IMR-90 (cell line): ENCODE measurements around the gene ERG. TPM values are rescaled to one million over a fixed set of nuclear protein-coding genes. Genes with fewer than 3 reads are reported as not detected.

Experiments
- ATAC-seq: fragments of 200-7000 bp; cut with Tn5 transposase; 2 replicates; pipeline ENCODE4 v1.9.1; 2020; ENCODE audit warnings: low read depth, mild to moderate bottlenecking, moderate library complexity
- BruUV-seq: library from RNA; stranded (reverse); fragments of 400-500 nt; replicated peaks from 2 replicates; lab custom pipeline; 2021; lab: Mats Ljungman, UMichigan
- CTCF ChIA-PET: fragments of 300-600 bp; formaldehyde crosslinking; extraction: SDS; loops from one replicate; lab custom pipeline; 2021; ENCODE audit warnings: antibody characterized with exemption; lab: Yijun Ruan, JAX
- POLR2A ChIA-PET: fragments of 300-600 bp; sonication (Branson Sonifier 250); formaldehyde crosslinking; loops from one replicate; lab custom pipeline; 2022; ENCODE audit warnings: antibody characterized with exemption; ENCODE audit not compliant: unreplicated experiment; lab: Charles Lee
- DNase-seq: peaks from one replicate; pipeline ENCODE4 v3.0.0; 2013
- H2AFZ ChIP-seq: replicated peaks from 2 replicates; pipeline ENCODE3; 2013; ENCODE audit warnings: low read length, mild to moderate bottlenecking; ENCODE audit not compliant: poor library complexity
- H2AK5ac ChIP-seq: 2 replicates; pipeline ENCODE4 v1.6.1; 2013; ENCODE audit warnings: low read depth, low read length, inconsistent platforms
- H2AK9ac ChIP-seq: replicated peaks from 2 replicates; pipeline ENCODE3; 2013; ENCODE audit warnings: mild to moderate bottlenecking, low read depth, low read length, moderate library complexity; ENCODE audit not compliant: poor library complexity
- H2BK120ac ChIP-seq: 2 replicates; pipeline ENCODE4 v1.6.1; 2013; ENCODE audit warnings: low read depth, low read length, inconsistent platforms
- H2BK15ac ChIP-seq: 3 replicates; pipeline ENCODE4 v1.6.1; 2013; ENCODE audit warnings: low read depth, low read length, inconsistent platforms
- H2BK20ac ChIP-seq: 2 replicates; pipeline ENCODE4 v1.6.1; 2013; ENCODE audit warnings: low read depth, mild to moderate bottlenecking, inconsistent platforms, low read length, moderate library complexity
- H2BK5ac ChIP-seq: 2 replicates; pipeline ENCODE4 v1.6.1; 2013; ENCODE audit warnings: mild to moderate bottlenecking, low read depth, low read length, inconsistent platforms; ENCODE audit not compliant: poor library complexity, severe bottlenecking
- H3K14ac ChIP-seq: replicated peaks from 2 replicates; pipeline ENCODE4 v1.6.1; 2013; ENCODE audit warnings: low read depth, low read length, inconsistent platforms
- H3K18ac ChIP-seq: 2 replicates; pipeline ENCODE4 v1.6.1; 2013; ENCODE audit warnings: low read depth, low read length, control low read depth
- H3K23ac ChIP-seq: 2 replicates; pipeline ENCODE4 v1.6.1; 2013; ENCODE audit warnings: low read depth, low read length, inconsistent platforms
- H3K27ac ChIP-seq: 2 replicates; pipeline ENCODE4 v1.5.1; 2013; ENCODE audit warnings: mild to moderate bottlenecking, control low read depth, low read length; ENCODE audit not compliant: insufficient read depth
- H3K27me3 ChIP-seq: 2 replicates; pipeline ENCODE4 v1.6.1; 2013; ENCODE audit warnings: low read length; ENCODE audit not compliant: control insufficient read depth, insufficient read depth
- H3K36me3 ChIP-seq: 2 replicates; pipeline ENCODE4 v1.6.1; 2013; ENCODE audit warnings: low read length, mixed read lengths; ENCODE audit not compliant: control insufficient read depth, insufficient read depth
- H3K4ac ChIP-seq: 2 replicates; pipeline ENCODE4 v1.6.1; 2013; ENCODE audit warnings: low read depth, low read length, inconsistent platforms
- H3K4me1 ChIP-seq: 2 replicates; pipeline ENCODE4 v1.6.1; 2013; ENCODE audit warnings: low read length, mixed read lengths; ENCODE audit not compliant: control insufficient read depth, insufficient read depth
- H3K4me2 ChIP-seq: 2 replicates; pipeline ENCODE4 v1.6.1; 2013; ENCODE audit warnings: low read depth, mild to moderate bottlenecking, control low read depth, low read length, moderate library complexity
- H3K4me3 ChIP-seq: 2 replicates; pipeline ENCODE4 v1.5.1; 2013; ENCODE audit warnings: low read depth, mild to moderate bottlenecking, control low read depth, low read length, moderate library complexity; ENCODE audit not compliant: insufficient read depth
- H3K56ac ChIP-seq: 2 replicates; pipeline ENCODE4 v1.6.1; 2013; ENCODE audit warnings: low read length, inconsistent platforms; ENCODE audit not compliant: insufficient read depth; ENCODE audit errors: extremely low read depth
- H3K79me1 ChIP-seq, 2 experiments: 2 replicates each; pipeline ENCODE4 v1.6.1; 2013; ENCODE audit warnings: low read length in 2 of 2, inconsistent platforms in 1 of 2, low read depth in 1 of 2
- H3K9ac ChIP-seq: 2 replicates; pipeline ENCODE4 v1.6.1; 2013; ENCODE audit warnings: low read depth, low read length, control low read depth
- H3K9me1 ChIP-seq: 2 replicates; pipeline ENCODE4 v1.6.1; 2013; ENCODE audit warnings: low read length, inconsistent platforms; ENCODE audit not compliant: insufficient read depth
- H3K9me3 ChIP-seq: 2 replicates; pipeline ENCODE4 v1.6.1; 2013; ENCODE audit warnings: low read length; ENCODE audit not compliant: control insufficient read depth, insufficient read depth
- H4K20me1 ChIP-seq: 2 replicates; pipeline ENCODE4 v1.6.1; 2013; ENCODE audit warnings: low read length, inconsistent platforms; ENCODE audit not compliant: insufficient read depth
- H4K5ac ChIP-seq: 2 replicates; pipeline ENCODE4 v1.6.1; 2013; ENCODE audit warnings: mild to moderate bottlenecking, low read depth, low read length, control low read depth
- H4K8ac ChIP-seq, 2 experiments: 2 replicates each; pipeline ENCODE4 v1.6.1; 2013; ENCODE audit warnings: low read depth in 2 of 2, low read length in 2 of 2, control low read depth in 1 of 2, inconsistent platforms in 1 of 2
- H4K91ac ChIP-seq: 2 replicates; pipeline ENCODE4 v1.6.1; 2013; ENCODE audit warnings: low read depth, low read length, inconsistent platforms; ENCODE audit not compliant: insufficient read depth
- BHLHE40 ChIP-seq: fragments of 150-350 bp; IDR thresholded peaks from 2 replicates; pipeline ENCODE4 v1.6.1; 2016; ENCODE audit warnings: mild to moderate bottlenecking, low read depth, low read length
- CEBPB ChIP-seq: IDR thresholded peaks from 2 replicates; pipeline ENCODE4 v1.6.1; 2012; ENCODE audit warnings: low read depth, low read length, improper control_type of control experiment
- CHD1 ChIP-seq: IDR thresholded peaks from 2 replicates; pipeline ENCODE4 v1.6.1; 2012; ENCODE audit warnings: low read depth, low read length, improper control_type of control experiment
- CTCF ChIP-seq: conservative IDR thresholded peaks from 2 replicates; pipeline ENCODE4 v1.5.1; 2012; ENCODE audit warnings: mild to moderate bottlenecking, low read depth, low read length, improper control_type of control experiment
- ELK1 ChIP-seq: fragments of 150-350 bp; IDR thresholded peaks from 2 replicates; pipeline ENCODE4 v1.6.1; 2016; ENCODE audit warnings: low read depth, mild to moderate bottlenecking, low read length, moderate library complexity, borderline replicate concordance
- FOS ChIP-seq: fragments of 150-350 bp; IDR thresholded peaks from 2 replicates; pipeline ENCODE4 v1.6.1; 2016; ENCODE audit warnings: low read depth, low read length
- MAFK ChIP-seq: IDR thresholded peaks from 2 replicates; pipeline ENCODE4 v1.6.1; 2012; ENCODE audit warnings: low read depth, low read length, improper control_type of control experiment
- MAZ ChIP-seq: IDR thresholded peaks from 2 replicates; pipeline ENCODE4 v1.6.1; 2012; ENCODE audit warnings: low read depth, mild to moderate bottlenecking, low read length, improper control_type of control experiment, moderate library complexity, borderline replicate concordance
- MXI1 ChIP-seq: IDR thresholded peaks from 2 replicates; pipeline ENCODE4 v1.6.1; 2012; ENCODE audit warnings: low read depth, mild to moderate bottlenecking, low read length, moderate library complexity, borderline replicate concordance
- NFE2L2 ChIP-seq: fragments of 150-350 bp; IDR thresholded peaks from 2 replicates; pipeline ENCODE4 v1.6.1; 2016; ENCODE audit warnings: low read depth, mild to moderate bottlenecking, low read length
- POLR2A ChIP-seq: IDR thresholded peaks from 2 replicates; pipeline ENCODE4 v1.6.1; 2012; ENCODE audit warnings: mild to moderate bottlenecking, low read depth, low read length
- RAD21 ChIP-seq: IDR thresholded peaks from 2 replicates; pipeline ENCODE4 v1.6.1; 2012; ENCODE audit warnings: low read length, improper control_type of control experiment
- RCOR1 ChIP-seq: IDR thresholded peaks from 2 replicates; pipeline ENCODE4 v1.6.1; 2012; ENCODE audit warnings: mild to moderate bottlenecking, low read length, improper control_type of control experiment; ENCODE audit not compliant: insufficient replicate concordance
- RFX5 ChIP-seq: IDR thresholded peaks from 2 replicates; pipeline ENCODE4 v1.8.0; 2012; ENCODE audit warnings: low read depth, mild to moderate bottlenecking, low read length, moderate library complexity
- SMC3 ChIP-seq: fragments of 150-350 bp; IDR thresholded peaks from 2 replicates; pipeline ENCODE4 v1.6.1; 2016; ENCODE audit warnings: low read depth, mild to moderate bottlenecking, antibody characterized with exemption, low read length, moderate library complexity
- USF2 ChIP-seq: fragments of 150-350 bp; IDR thresholded peaks from 2 replicates; pipeline ENCODE4 v1.6.1; 2017; ENCODE audit warnings: mild to moderate bottlenecking, antibody characterized with exemption, low read length, low read depth
- WGBS, 2 experiments: methylation state at CpG; one replicate each; pipeline versions ENCODE4 v1.1.5 to v1.1.7; 2013; ENCODE audit warnings: missing lambda C conversion rate in 2 of 2; ENCODE audit not compliant: insufficient read length in 1 of 2; ENCODE audit errors: extremely low coverage in 2 of 2; 5-methylcytosine and 5-hydroxymethylcytosine counted together
- dilution Hi-C: fragments of 300-500 bp; cut with HindIII; formaldehyde crosslinking; loops from one replicate; pipeline ENCODE4 v1.14.3; 2018; ENCODE audit warnings: low sequenced_read_pairs; ENCODE audit not compliant: unreplicated experiment
- in situ Hi-C: fragments of 300-500 bp; cut with MboI; formaldehyde crosslinking; loops from 3 replicates; pipeline ENCODE4 v1.14.3; 2019; ENCODE audit warnings: low sequenced_read_pairs, inconsistent platforms, mixed read lengths
- intact Hi-C: fragments of 100-400 bp; cut with micrococcal nuclease; formaldehyde crosslinking; loops from 2 replicates; pipeline ENCODE4 v1.10.0; 2022
- polyA plus RNA-seq, 3 experiments: library from polyadenylated mRNA; depleted of rRNA; stranded (reverse); fragments of >200 nt; gene quantifications; 2 replicates each; pipeline ENCODE4 v1.2.3, GENCODE V29; 2012; ENCODE audit warnings: low replicate concordance in 1 of 3
- total RNA-seq: library from RNA; depleted of rRNA; stranded (reverse); fragments of >200 nt; gene quantifications from 2 replicates; pipeline ENCODE4 v1.2.3, GENCODE V29; 2012

Gene ERG
- total and polyA plus RNA-seq, 2 of the 4 experiments (the other 2 are of a cell fraction): not detected

GRCh38 chr21:38459490-38459889, 38.8 kb downstream of the ERG start:
- no peak overlapping the region for H2BK15ac ChIP-seq
- TF ChIP-seq RCOR1 (no peak), POLR2A (no peak), NFE2L2 (no peak), MAZ (no peak), CTCF (no peak), BHLHE40 (no peak), CHD1 (no peak), ELK1 (no peak), USF2 (no peak), SMC3 (no peak), MAFK (no peak), FOS (no peak), RAD21 (no peak), CEBPB (no peak), RFX5 (no peak), MXI1 (no peak)
- WGBS, 2 experiments: no CpG with 5 or more reads among the region's 1 CpG
- no peak overlapping the region for H3K27ac ChIP-seq
- no peak overlapping the region for H2AFZ ChIP-seq
- no peak for ATAC-seq
- H3K4me1 ChIP-seq: no peaks in the 10 kb centered on the region
- no peak overlapping the region for H3K23ac ChIP-seq
- peaks cover 7% of the 10 kb centered on the region for H3K27me3 ChIP-seq
- no peak overlapping the region for H2AK9ac ChIP-seq
- H4K20me1 ChIP-seq: no peaks in the 10 kb centered on the region
- in situ Hi-C loops: no loop called here
- no peak overlapping the region for H2BK120ac ChIP-seq
- no peaks in the 10 kb centered on the region for H3K36me3 ChIP-seq
- ChIA-PET CTCF (no interaction called here), POLR2A (no interaction called here)
- no peak overlapping the region for H3K14ac ChIP-seq
- H3K18ac ChIP-seq: no peak overlapping the region
- DNase-seq: no peak
- no peak overlapping the region for H3K4ac ChIP-seq
- dilution Hi-C loops: no loop called here
- no peak overlapping the region for H3K9ac ChIP-seq
- BruUV-seq: no TSS peak
- H3K9me1 ChIP-seq: no peaks in the 10 kb centered on the region
- no peak overlapping the region for H3K56ac ChIP-seq
- H4K5ac ChIP-seq: no peak overlapping the region
- H4K91ac ChIP-seq: no peak overlapping the region
- intact Hi-C loops: no loop called here
- no peaks in the 10 kb centered on the region for H3K79me1 ChIP-seq
- no peak overlapping the region for H2AK5ac ChIP-seq
- no peaks in the 10 kb centered on the region for H3K9me3 ChIP-seq
- H2BK5ac ChIP-seq: no peak overlapping the region
- H4K8ac ChIP-seq: no peak overlapping the region
- no peak overlapping the region for H3K4me3 ChIP-seq
- no peak overlapping the region for H2BK20ac ChIP-seq
- H3K4me2 ChIP-seq: no peak overlapping the region
